Upper lobe of left lung (tissue), 4 donors: ENCODE results near the gene WASF2.

ENCODE experiments used
- CTCF ChIP-seq, 6 experiments: fragments of 450-650 bp in 4 of 6; fragments of 200-600 bp in 2 of 6; sonication (generic) in 2 of 6; IDR thresholded peaks; one replicate each; pipeline ENCODE4 v1.5.1; 2016 to 2019; ENCODE audit warnings: antibody characterized with exemption in 6 of 6
- POLR2A ChIP-seq, 4 donors: fragments of 450-650 bp; IDR thresholded peaks; one replicate each; pipeline ENCODE4 v1.5.1; 2016 to 2017; ENCODE audit warnings: antibody characterized with exemption in 4 of 4, mild to moderate bottlenecking in 2 of 4
- POLR2AphosphoS5 ChIP-seq, 2 donors: sonication (generic); formaldehyde crosslinking; IDR thresholded peaks; one replicate each; pipeline ENCODE4 v1.5.1; 2017; ENCODE audit warnings: antibody characterized with exemption in 2 of 2

- no peak for TF ChIP-seq CTCF (IDR thresholded peaks at IDR 0.05)
- no peak for TF ChIP-seq POLR2A (IDR thresholded peaks at IDR 0.05)
- peak in 1 of 2 donors; percentile 17 for TF ChIP-seq POLR2AphosphoS5 (IDR thresholded peaks at IDR 0.05)
Observed at GRCh38 chr1:27383039-27383605, 106.8 kb downstream of the WASF2 start, which contains the start of gene CD164L2.
